Sigmoid colon (tissue), 7 donors: Measurements from ENCODE around the gene SRP19. TPM values are rescaled to one million over a fixed set of nuclear protein-coding genes. Genes with fewer than 3 reads are reported as not detected.

Experiments used
- DNase-seq: peaks from one replicate; pipeline ENCODE4 v3.0.0-alpha.2; 2019
- H3K27ac ChIP-seq, 4 donors: fragments of 200-600 bp; sonication (generic); one replicate each; pipeline ENCODE4 v1.5.1; 2016 to 2019; ENCODE audit warnings: mild to moderate bottlenecking in 1 of 4
- H3K27me3 ChIP-seq, 3 donors: fragments of 200-600 bp; sonication (generic); one replicate each; pipeline ENCODE4 v1.5.1; 2019; ENCODE audit warnings: mild to moderate bottlenecking in 1 of 3
- H3K36me3 ChIP-seq, 4 donors: fragments of 200-600 bp; sonication (generic); one replicate each; pipeline ENCODE4 v1.5.1; 2016 to 2019
- H3K4me1 ChIP-seq, 4 donors: fragments of 200-600 bp; sonication (generic); one replicate each; pipeline ENCODE4 v1.5.1; 2017 to 2019
- H3K4me3 ChIP-seq, 4 donors: fragments of 200-600 bp; sonication (generic); one replicate each; pipeline ENCODE4 v1.5.1; 2017 to 2019; ENCODE audit warnings: mild to moderate bottlenecking in 2 of 4, moderate library complexity in 1 of 4
- H3K9me3 ChIP-seq, 4 donors: fragments of 200-600 bp in 3 of 4; sonication (generic) in 3 of 4; one replicate each; pipeline versions ENCODE4 v1.5.1 to v1.6.1; 2013 to 2019
- CTCF ChIP-seq, 4 experiments: fragments of 450-650 bp in 3 of 4; fragments of 200-600 bp in 1 of 4; IDR thresholded peaks; one replicate each; pipeline ENCODE4 v1.5.1; 2016 to 2019; ENCODE audit warnings: antibody characterized with exemption in 4 of 4, mild to moderate bottlenecking in 3 of 4, moderate library complexity in 2 of 4
- EP300 ChIP-seq, 4 donors: sonication (generic); formaldehyde crosslinking; IDR thresholded peaks; one replicate each; pipeline ENCODE4 v1.6.1; 2017; ENCODE audit warnings: antibody characterized with exemption in 4 of 4
- POLR2A ChIP-seq, 2 donors: fragments of 450-650 bp; IDR thresholded peaks; one replicate each; pipeline ENCODE4 v1.6.1; 2016; ENCODE audit warnings: antibody characterized with exemption in 2 of 2, mild to moderate bottlenecking in 2 of 2, moderate library complexity in 2 of 2
- POLR2AphosphoS5 ChIP-seq, 4 donors: sonication (generic); formaldehyde crosslinking; IDR thresholded peaks; one replicate each; pipeline ENCODE4 v1.6.1; 2017; ENCODE audit warnings: antibody characterized with exemption in 4 of 4
- WGBS, 2 donors: extraction: QIAGEN DNeasy Blood & Tissue Kit; methylation state at CpG; one replicate each; pipeline ENCODE4 v1.1.7; 2013; 5-methylcytosine and 5-hydroxymethylcytosine counted together
- intact Hi-C: fragments of 100-400 bp; cut with DNase I; formaldehyde crosslinking; loops from one replicate; pipeline ENCODE4 v1.15.1; 2023
- polyA plus RNA-seq, 3 donors: library from polyadenylated mRNA; stranded (reverse); fragments of 200-250 nt; gene quantifications; one replicate each; pipeline ENCODE4 v1.2.3, GENCODE V29; 2013
- total RNA-seq, 4 donors: library from RNA; depleted of rRNA; stranded (reverse); fragments of >200 nt; gene quantifications; one replicate each; pipeline ENCODE4 v1.1.0, GENCODE V29; 2016
- donor health status: healthy with polysubstance abuse.
- donor health status: Bipolar disorder and iron deficiency.
- donor health status: healthy.

Gene SRP19
- total and polyA plus RNA-seq, 7 donors: 37.1 to 78.6 (median 57.3) TPM

GRCh38 chr5:112823181-112823580 lies 37.9 kb upstream of the SRP19 start:
- WGBS, 2 donors: 95 to 97% methylated on average over 2 of the region's 2 CpGs
- H3K27ac ChIP-seq: no peak overlapping the region
- H3K9me3 ChIP-seq: no peaks in the 10 kb centered on the region
- H3K36me3 ChIP-seq: peaks cover 5 to 84% (median 27%) of the 10 kb centered on the region in 4 donors
- H3K27me3 ChIP-seq: no peaks in the 10 kb centered on the region
- no peak for TF ChIP-seq EP300 (IDR thresholded peaks at IDR 0.05)
- no peak for TF ChIP-seq POLR2A (IDR thresholded peaks at IDR 0.05)
- no peak for TF ChIP-seq POLR2AphosphoS5 (IDR thresholded peaks at IDR 0.05)
- TF ChIP-seq CTCF (IDR thresholded peaks at IDR 0.05): no peak
- no peak for DNase-seq
- intact Hi-C loops: no loop called here
- no peaks in the 10 kb centered on the region for H3K4me1 ChIP-seq
- H3K4me3 ChIP-seq: no peak overlapping the region

GRCh38 chr5:112823656-112824055 lies 37.4 kb upstream of the SRP19 start:
- TF ChIP-seq POLR2AphosphoS5 (IDR thresholded peaks at IDR 0.05): no peak
- TF ChIP-seq EP300 (IDR thresholded peaks at IDR 0.05): no peak
- TF ChIP-seq POLR2A (IDR thresholded peaks at IDR 0.05): no peak
- TF ChIP-seq CTCF (IDR thresholded peaks at IDR 0.05): no peak
- no peak overlapping the region for H3K27ac ChIP-seq
- intact Hi-C loops: no loop called here
- H3K9me3 ChIP-seq: no peaks in the 10 kb centered on the region
- no peak overlapping the region for H3K4me3 ChIP-seq
- peaks cover 7 to 89% (median 29%) of the 10 kb centered on the region in 4 donors for H3K36me3 ChIP-seq
- H3K4me1 ChIP-seq: no peaks in the 10 kb centered on the region
- no peak for DNase-seq
- WGBS, 2 donors: 94 to 96% methylated on average over 2 of the region's 2 CpGs
- no peaks in the 10 kb centered on the region for H3K27me3 ChIP-seq

GRCh38 chr5:112824197-112824596 lies 36.9 kb upstream of the SRP19 start:
- peaks cover 8 to 89% (median 31%) of the 10 kb centered on the region in 4 donors for H3K36me3 ChIP-seq
- H3K27me3 ChIP-seq: no peaks in the 10 kb centered on the region
- H3K27ac ChIP-seq: no peak overlapping the region
- intact Hi-C loops: no loop called here
- TF ChIP-seq POLR2A (IDR thresholded peaks at IDR 0.05): no peak
- no peak for TF ChIP-seq POLR2AphosphoS5 (IDR thresholded peaks at IDR 0.05)
- TF ChIP-seq EP300 (IDR thresholded peaks at IDR 0.05): no peak
- no peak for TF ChIP-seq CTCF (IDR thresholded peaks at IDR 0.05)
- no peak for DNase-seq
- no peaks in the 10 kb centered on the region for H3K4me1 ChIP-seq
- no peak overlapping the region for H3K4me3 ChIP-seq
- no peaks in the 10 kb centered on the region for H3K9me3 ChIP-seq

GRCh38 chr5:112830378-112830777 lies 30.7 kb upstream of the SRP19 start:
- Histone ChIP-seq H3K27me3 (no peaks in the 10 kb centered on the region), H3K4me3 (no peak overlapping the region), H3K36me3 (peaks cover 10 to 72% (median 24%) of the 10 kb centered on the region in 4 donors), H3K9me3 (no peaks in the 10 kb centered on the region), H3K4me1 (no peaks in the 10 kb centered on the region), H3K27ac (no peak overlapping the region)
- TF ChIP-seq POLR2AphosphoS5 (IDR thresholded peaks at IDR 0.05): no peak
- TF ChIP-seq CTCF (IDR thresholded peaks at IDR 0.05): no peak
- TF ChIP-seq POLR2A (IDR thresholded peaks at IDR 0.05): no peak
- no peak for TF ChIP-seq EP300 (IDR thresholded peaks at IDR 0.05)
- DNase-seq: no peak
- 83 to 92% methylated on average over 2 of the region's 2 CpGs for WGBS, 2 donors
- intact Hi-C loops: no loop called here

- Histone ChIP-seq H3K36me3 (peaks cover 11 to 72% (median 23%) of the 10 kb centered on the region in 4 donors), H3K27me3 (no peaks in the 10 kb centered on the region), H3K4me3 (no peak overlapping the region), H3K27ac (no peak overlapping the region), H3K4me1 (no peaks in the 10 kb centered on the region), H3K9me3 (no peaks in the 10 kb centered on the region)
- DNase-seq: no peak
- no peak for TF ChIP-seq POLR2A (IDR thresholded peaks at IDR 0.05)
- TF ChIP-seq CTCF (IDR thresholded peaks at IDR 0.05): no peak
- no peak for TF ChIP-seq POLR2AphosphoS5 (IDR thresholded peaks at IDR 0.05)
- no peak for TF ChIP-seq EP300 (IDR thresholded peaks at IDR 0.05)
- intact Hi-C loops: no loop called here
- 98% methylated on average over 13 of the region's 13 CpGs for WGBS, 2 donors
These were observed 27.1 kb upstream of the SRP19 start for GRCh38 chr5:112833971-112834370.
